HG02798 (cell line): ENCODE data around the gene HASPIN.
"Not testable (repeated sequence)": the region's sequence is repeated elsewhere in the genome, so short reads cannot be mapped to it uniquely, and the experiment has no call there.

ENCODE experiments used
- ATAC-seq: cut with Tn5 transposase; IDR thresholded peaks from one replicate; pipeline ENCODE4 v1.9.1; 2021; ENCODE audit warnings: mild to moderate bottlenecking; ENCODE audit not compliant: unreplicated experiment, poor library complexity

The HASPIN gene

GRCh38 chr17:3695723-3696411 lies 27.8 kb upstream of the HASPIN start, which contains the start of gene P2RX5:
P2RX5 (minus strand) TSS chr17:3696155; CDS start chr17:3696005, 150 bp downstream.
- ATAC-seq: no peak

DNA sequence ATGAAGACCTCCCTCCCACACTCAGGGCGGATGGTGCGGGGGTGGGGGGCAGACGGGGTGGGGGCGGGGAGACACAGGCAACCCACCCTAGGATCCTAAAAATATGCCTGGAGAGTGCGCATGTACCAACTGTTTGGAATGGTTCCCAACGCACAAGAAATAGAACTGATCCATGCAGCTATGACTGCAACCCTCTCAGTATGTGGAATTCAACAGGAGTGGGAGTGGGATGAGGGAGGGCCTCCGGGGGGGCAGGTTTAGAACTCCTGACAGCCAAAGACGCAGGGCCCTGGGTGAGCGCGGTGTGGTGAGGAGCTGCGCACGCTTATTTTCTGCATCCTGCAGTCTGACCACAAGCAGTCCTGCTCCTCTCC lies 26.6 kb upstream of the HASPIN start:
- no peak for ATAC-seq

DNA sequence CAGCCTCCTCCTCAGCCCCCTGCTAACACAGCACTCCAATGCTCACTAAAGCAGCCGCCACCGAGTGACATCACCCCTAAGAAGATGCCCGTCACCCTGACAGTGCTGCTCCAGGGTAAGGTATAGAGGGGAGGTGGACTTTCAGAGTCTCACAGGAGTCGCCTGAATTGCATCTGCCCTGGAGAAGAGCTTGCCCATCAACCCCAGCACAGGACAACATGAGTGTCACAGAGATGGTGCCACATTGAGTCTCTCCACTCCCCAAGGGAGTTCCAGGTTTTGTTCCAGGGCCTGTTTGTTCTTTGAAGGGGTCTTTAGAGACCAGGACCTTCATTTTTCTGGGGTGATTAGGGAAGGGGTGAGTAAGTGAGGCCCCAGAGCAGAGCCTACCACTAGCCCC lies 25.6 kb upstream of the HASPIN start:
- no peak for ATAC-seq

GRCh38 chr17:3699951-3700350 lies 23.8 kb upstream of the HASPIN start:
- no peak for ATAC-seq

DNA sequence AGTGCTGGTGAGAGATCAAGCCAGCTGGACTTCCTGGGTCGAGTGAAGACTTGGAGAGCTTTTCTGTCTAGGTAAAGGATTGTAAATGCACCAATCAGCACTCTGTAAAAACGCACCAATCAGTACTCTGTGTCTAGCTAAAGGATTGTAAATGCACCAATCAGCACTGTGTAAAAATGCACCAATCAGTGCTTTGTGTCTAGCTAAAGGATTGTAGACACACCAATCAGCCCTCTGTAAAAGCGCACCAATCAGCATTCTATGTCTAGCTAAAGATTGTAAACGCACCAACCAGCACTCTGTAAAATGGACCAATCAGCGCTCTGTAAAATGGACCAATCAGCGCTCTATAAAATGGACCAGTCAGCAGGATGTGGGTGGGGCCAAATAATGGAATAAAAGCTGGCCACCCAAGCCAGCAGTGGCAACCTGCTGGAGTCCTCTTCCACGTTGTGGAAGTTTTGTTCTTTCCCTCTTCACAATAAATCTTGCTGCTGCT lies 21.6 kb upstream of the HASPIN start:
- not testable (repeated sequence) for ATAC-seq

- no peak for ATAC-seq
These were observed 18.6 kb upstream of the HASPIN start for GRCh38 chr17:3704931-3705717.

DNA sequence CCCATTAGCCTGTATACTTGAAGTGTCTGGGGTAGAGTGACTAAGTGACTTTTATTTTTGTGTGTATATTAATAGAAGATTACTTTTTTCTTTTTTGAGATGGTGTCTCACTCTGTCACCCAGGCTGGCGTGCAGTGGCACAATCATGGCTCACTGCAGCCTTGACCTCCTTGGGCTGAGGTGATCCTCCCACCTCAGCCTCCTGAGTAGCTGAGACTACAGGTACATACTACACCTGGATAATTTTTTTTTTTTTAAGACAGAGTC lies 18.1 kb upstream of the HASPIN start:
- ATAC-seq: not testable (repeated sequence)

DNA sequence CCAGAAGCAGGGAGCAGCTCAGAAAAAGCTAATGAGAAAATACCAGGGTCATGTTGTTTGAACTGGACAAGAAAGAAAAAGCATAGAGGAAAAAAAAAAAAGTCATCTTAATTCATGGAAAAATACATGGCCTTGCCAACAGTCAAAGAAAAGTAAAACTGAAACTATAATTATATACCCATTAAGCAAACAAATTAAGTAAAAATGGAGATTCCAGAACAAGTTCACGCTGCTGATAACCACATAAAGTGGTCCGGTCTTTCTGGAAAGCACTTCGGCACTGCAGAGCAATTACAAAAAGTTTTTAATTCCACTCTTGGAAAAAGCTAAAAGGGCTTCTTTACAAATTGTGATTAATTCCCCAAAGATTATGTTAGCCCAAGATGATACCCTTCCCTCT lies 15.3 kb upstream of the HASPIN start:
- ATAC-seq: no peak

- ATAC-seq: peak; percentile 94
These were observed 12.7 kb upstream of the HASPIN start for GRCh38 chr17:3710951-3711383.

DNA sequence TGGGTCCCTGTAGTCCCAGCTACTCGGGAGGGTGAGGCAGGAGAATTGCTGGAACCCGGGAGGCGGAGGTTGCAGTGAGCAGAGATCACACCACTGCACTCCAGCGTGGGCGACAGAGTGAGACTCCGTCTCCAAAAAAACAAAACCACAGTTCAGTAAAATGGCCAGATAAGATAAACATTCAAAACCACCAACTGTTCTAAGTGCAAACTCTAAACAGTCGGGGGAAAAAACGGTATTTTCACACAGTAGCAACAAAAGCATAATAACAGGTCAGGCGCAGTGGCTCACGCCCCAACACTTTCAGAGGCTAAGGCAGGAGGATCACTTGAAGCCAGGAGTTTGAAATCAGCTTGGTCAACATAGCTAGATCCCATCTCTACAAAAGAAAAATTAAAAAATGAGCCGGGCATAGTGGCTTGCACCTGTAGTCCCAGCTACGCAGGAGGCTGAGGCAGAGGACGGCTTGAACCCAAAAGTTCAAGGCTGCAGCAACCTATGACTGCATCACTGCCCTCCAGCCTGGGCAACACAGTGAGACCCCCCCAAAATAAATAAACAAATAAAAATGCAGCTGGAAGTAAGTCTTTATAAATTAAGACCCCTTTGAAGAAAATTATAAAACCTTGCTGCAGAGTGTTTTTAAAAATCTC lies 10.8 kb upstream of the HASPIN start:
- ATAC-seq: no peak

GRCh38 chr17:3715296-3715695 lies 8.4 kb upstream of the HASPIN start:
- ATAC-seq: no peak

GRCh38 chr17:3718201-3718600 lies 5.5 kb upstream of the HASPIN start:
- no peak for ATAC-seq

- no peak for ATAC-seq
These were observed 4.4 kb upstream of the HASPIN start for GRCh38 chr17:3719265-3719664.

DNA sequence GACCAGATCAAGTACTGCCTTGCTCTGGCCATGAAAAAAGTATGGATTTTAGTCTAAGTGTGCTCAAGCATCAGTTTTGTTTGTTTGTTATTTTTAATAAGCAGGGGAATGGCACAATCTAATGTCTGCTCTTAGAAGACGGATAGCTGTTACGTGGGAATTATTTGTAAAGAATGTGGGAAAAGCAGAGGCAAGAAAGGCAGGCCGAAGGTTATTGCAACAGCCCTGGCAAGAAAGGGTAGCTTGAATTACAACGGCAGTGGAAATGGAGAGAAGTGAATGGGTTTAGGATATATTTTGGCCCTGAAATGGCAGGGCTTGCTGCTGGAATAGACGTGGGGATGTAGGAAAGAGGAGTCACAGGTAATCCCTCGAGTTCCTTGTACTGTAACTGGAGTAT lies 987 bp upstream of the HASPIN start:
- no peak for ATAC-seq

DNA sequence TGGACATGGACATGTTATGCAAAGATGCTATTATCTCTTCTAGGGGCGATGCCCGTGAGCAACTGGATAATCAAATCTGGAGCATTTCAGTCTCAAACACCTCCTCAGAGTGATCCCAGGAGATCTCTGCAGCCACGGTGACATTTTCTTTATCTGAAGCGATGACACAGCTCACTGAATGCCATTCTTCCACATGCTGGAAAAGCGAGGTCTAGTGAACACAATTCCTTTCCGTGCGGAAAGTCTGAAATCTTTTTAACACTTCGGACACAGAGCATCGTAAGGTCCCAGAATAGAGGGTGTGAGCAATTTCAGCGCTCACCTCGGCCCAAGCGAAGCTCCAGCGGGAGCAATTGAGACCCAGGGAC lies 531 bp upstream of the HASPIN start:
- ATAC-seq: no peak

GRCh38 chr17:3724378-3725077 lies 825 bp downstream of the HASPIN start:
- ATAC-seq: no peak

- no peak for ATAC-seq
These were observed 3.3 kb downstream of the HASPIN start for GRCh38 chr17:3727041-3727440.

DNA sequence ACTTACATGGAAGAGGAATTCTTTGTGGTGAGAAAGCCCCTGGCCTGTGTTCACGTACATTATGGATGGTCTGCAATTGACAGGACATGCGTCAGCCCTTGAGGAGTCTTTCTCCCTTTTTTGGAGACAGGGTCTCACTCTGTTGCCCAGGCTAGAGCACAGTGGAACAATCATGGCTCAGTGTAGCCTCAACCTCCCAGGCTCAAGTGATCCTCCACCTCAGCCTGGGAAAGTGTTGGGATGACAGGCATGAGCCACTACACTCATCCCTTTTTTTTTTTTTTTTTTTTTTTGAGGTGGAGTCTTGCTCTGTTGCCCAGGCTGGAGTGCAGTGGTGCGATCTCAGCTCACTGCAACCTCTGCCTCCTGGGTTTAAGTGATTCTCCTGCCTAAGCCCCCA lies 4.4 kb downstream of the HASPIN start:
- ATAC-seq: not testable (repeated sequence)

DNA sequence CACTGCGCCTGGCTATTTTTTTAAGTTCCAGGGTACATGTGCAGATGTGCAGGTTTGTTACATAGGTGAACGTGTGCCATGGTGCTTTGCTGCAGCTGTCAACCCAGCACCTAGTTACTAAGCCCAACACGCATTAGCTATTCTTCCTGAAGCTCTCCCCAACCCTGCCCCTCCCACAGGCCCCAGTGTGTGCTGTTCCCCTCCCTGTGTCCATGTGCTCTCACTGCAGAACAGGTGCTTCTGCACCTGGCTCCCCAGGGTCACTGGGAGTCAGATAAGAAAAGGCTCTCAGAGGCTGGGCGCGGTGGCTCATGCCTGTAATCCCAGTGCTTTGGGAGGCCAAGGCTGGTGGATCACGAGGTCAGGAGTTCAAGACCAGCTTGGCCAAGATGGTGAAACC lies 6.2 kb downstream of the HASPIN start:
- ATAC-seq: no peak

GRCh38 chr17:3730881-3731429 lies 7.3 kb downstream of the HASPIN start:
- ATAC-seq: no peak
